HEK293T (cell line): ENCODE results near the gene STX16.

Experiments used
- ARNT ChIP-seq: fragments of 450-650 bp; IDR thresholded peaks from 2 replicates; pipeline ENCODE4 v1.6.1; 2017; ENCODE audit warnings: mild to moderate bottlenecking
- BHLHE40 ChIP-seq: fragments of 450-650 bp; IDR thresholded peaks from 2 replicates; pipeline ENCODE4 v1.6.1; 2016; ENCODE audit warnings: mild to moderate bottlenecking, moderate library complexity, borderline replicate concordance
- CTBP1 ChIP-seq: fragments of 450-650 bp; IDR thresholded peaks from 2 replicates; pipeline ENCODE4 v1.6.1; 2016; ENCODE audit warnings: borderline replicate concordance
- FOXA1 ChIP-seq: fragments of 450-650 bp; IDR thresholded peaks from 2 replicates; pipeline ENCODE4 v1.6.1; 2016; ENCODE audit warnings: mild to moderate bottlenecking
- FOXK2 ChIP-seq: fragments of 450-650 bp; IDR thresholded peaks from 2 replicates; pipeline ENCODE4 v1.6.1; 2016; ENCODE audit warnings: mild to moderate bottlenecking
- FOXM1 ChIP-seq: fragments of 450-650 bp; IDR thresholded peaks from 2 replicates; pipeline ENCODE4 v1.6.1; 2017; ENCODE audit warnings: mild to moderate bottlenecking, borderline replicate concordance
- HDGF ChIP-seq: fragments of 450-650 bp; IDR thresholded peaks from 2 replicates; pipeline ENCODE4 v1.6.1; 2017; ENCODE audit warnings: antibody characterized with exemption, borderline replicate concordance
- L3MBTL2 ChIP-seq: fragments of 450-650 bp; conservative IDR thresholded peaks from 2 replicates; pipeline ENCODE4 v1.6.1; 2016; ENCODE audit warnings: mild to moderate bottlenecking
- PKNOX1 ChIP-seq: fragments of 450-650 bp; IDR thresholded peaks from 2 replicates; pipeline ENCODE4 v1.6.1; 2016
- SP1 ChIP-seq: fragments of 450-650 bp; IDR thresholded peaks from 2 replicates; pipeline ENCODE4 v1.6.1; 2017
- SUZ12 ChIP-seq: fragments of 450-650 bp; IDR thresholded peaks from 2 replicates; pipeline ENCODE4 v1.6.1; 2016; ENCODE audit warnings: mild to moderate bottlenecking
- TARDBP ChIP-seq: fragments of 450-650 bp; IDR thresholded peaks from 2 replicates; pipeline ENCODE4 v1.6.1; 2016
- ZNF384 ChIP-seq: fragments of 450-650 bp; IDR thresholded peaks from 2 replicates; pipeline ENCODE4 v1.6.1; 2016

DNA sequence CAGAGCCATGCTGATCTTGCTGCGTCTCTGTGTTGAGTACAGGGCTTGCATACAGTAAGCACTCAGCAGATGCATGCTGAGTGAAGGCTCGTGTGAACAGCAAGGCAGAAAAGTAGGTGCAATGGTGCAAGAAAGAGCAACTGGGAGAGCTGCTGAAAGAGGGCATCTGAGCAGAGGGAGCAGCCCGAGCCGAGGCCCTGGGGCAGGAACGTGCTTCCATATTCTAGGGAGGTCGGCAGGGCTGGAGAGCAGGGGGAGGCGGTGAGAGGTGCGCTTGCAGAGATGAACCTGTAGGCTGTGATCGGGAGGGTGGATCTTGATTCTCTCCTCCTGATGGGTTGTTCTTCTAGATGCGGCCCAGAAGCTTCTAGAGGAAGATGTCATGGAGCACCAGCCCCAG lies 26.4 kb upstream of the STX16 start:
- TF ChIP-seq FOXA1 (no peak), L3MBTL2 (no peak), PKNOX1 (no peak), ZNF384 (no peak), CTBP1 (no peak), SUZ12 (no peak), SP1 (no peak), HDGF (no peak), FOXM1 (no peak), BHLHE40 (no peak), TARDBP (no peak), ARNT (no peak), FOXK2 (no peak)
